ENCODE results near the gene ZNRF3.

GRCh38 chr22:29053048-29053702 lies 169.8 kb downstream of the ZNRF3 start:
- TF ChIP-seq CTCF (IDR thresholded peaks at IDR 0.05) (no peak), POLR2A (IDR thresholded peaks at IDR 0.05) (no peak)

Data from body of pancreas (tissue), 4 donors.